NCI-H1092 (cell line): ENCODE data around the gene BRK1.
"Not testable (repeated sequence)": the region's sequence is repeated elsewhere in the genome, so short reads cannot be mapped to it uniquely, and the experiment has no call there.

Experiments
- DNase-seq: peaks from one replicate; lab custom pipeline; 2025; lab: John Stamatoyannopoulos, UW

The BRK1 gene

DNA sequence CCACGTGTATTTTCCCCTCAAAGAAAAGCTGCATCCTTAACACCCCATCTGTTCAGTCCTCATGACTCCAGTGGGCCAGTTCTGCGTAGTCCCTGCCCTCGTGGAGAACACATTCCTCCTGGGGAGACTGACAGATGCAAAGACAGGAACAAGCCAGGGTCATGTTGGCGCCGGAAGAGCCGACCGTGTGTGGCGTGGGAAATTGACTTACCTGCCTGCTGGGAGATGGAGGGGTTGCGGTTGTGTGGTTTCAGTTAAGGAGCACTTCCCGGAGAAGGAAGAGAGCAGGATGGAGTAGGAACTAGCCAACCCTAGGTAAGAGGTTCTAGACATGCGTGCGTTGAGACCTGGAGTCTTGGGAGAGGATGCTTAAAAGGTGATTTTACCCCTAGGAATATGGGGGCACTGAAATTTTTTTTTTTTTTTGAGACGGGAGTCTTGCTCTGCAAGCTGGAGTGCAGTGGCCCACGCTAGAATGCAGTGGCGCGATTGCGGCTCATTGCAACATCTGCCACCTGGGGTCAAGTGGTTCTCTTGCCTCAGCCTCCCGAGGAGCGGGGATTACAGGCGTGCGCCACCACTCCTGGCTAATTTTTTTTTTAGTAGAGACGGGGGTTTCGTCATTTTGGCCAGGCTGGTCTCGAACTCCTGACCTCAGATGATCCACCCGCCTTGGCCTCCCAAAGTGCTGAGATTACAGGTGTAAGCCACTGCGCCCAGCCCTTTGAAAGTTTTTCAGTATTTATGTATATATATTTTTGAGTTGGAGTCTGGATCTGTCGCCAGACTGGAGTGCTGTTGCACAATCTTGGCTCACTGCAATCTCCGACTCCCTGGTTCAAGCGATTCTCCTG lies 27.5 kb downstream of the BRK1 start:
- no peak for DNase-seq

GRCh38 chr3:10145685-10146084 lies 30.2 kb downstream of the BRK1 start:
- no peak for DNase-seq

DNA sequence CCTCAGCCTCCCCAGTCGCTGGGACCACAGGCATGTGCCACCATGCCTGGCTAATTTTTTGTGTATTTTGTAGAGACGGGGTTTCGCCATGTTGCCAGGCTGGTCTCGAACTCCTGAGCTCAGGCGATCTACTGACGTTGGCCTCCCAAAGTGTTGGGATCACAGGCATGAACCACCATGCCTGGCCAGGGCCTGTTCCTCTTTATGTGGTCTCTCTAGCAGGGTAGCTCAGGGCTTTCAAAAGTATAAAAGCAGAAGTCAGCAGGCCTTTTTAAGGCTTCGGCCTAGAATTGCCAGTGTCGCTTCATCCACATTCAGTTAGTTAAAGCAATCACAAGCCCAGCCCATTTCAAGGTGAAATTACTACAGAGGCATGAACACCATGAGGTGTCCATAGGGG lies 33.8 kb downstream of the BRK1 start:
- no peak for DNase-seq

DNA sequence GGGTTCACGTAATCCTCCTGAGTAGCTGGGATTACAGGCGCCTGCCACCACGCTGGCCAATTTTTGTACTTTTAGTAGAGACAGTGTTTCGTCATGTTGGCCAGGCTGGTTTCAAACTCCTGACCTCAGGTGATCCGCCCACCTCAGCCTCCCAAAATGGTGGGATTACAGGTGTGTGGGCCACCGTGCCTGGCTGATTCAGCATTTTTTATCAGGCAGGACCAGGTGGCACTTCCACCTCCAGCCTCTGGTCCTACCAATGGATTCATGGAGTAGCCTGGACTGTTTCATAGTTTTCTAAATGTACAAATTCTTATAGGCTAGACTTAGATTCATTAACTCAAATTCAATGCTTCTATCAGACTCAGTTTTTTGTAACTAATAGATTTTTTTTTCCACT lies 35.5 kb downstream of the BRK1 start:
- DNase-seq: no peak

- no peak for DNase-seq
Observed at GRCh38 chr3:10154335-10155122, 39.1 kb downstream of the BRK1 start.

GRCh38 chr3:10155123-10155472 lies 39.6 kb downstream of the BRK1 start:
- DNase-seq: no peak

DNA sequence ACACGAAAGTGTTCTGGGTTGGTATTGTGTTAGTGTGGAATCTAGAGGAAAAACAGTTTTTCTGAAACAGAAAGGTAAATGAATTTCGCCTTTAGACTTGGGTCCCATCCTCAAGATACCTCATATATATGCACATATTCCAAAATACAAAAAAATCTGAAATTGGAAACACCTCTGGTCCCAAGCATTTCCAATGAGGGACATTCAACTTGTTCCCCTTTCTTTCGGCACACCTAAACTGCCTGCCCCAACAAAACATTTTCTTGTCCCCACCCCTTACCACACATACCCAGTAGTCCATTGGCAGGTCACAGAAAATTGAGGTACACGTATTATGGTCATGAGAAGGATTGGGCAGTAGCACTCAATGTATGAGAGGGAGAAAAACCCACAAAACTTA lies 40.2 kb downstream of the BRK1 start:
- no peak for DNase-seq

- no peak for DNase-seq
Observed at GRCh38 chr3:10157031-10157430, 41.6 kb downstream of the BRK1 start.

DNA sequence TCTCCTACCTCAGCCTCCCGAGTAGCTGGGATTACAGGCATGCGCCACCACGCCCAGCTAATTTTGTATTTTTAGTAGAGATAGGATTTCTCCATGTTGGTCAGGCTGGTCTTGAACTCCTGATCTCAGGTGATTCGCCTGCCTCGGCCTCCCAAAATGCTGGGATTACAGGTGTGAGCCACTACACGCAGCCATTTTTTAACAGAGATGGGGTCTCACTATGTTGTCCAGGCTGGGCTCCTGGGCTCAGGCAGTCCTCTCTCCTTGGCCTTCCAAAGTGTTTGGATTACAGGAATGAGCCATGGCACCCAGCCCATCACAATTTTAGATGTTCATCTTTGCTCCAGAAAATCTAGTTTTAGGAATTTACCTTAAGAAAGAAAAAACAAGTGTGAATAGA lies 43.1 kb downstream of the BRK1 start:
- not testable (repeated sequence) for DNase-seq

DNA sequence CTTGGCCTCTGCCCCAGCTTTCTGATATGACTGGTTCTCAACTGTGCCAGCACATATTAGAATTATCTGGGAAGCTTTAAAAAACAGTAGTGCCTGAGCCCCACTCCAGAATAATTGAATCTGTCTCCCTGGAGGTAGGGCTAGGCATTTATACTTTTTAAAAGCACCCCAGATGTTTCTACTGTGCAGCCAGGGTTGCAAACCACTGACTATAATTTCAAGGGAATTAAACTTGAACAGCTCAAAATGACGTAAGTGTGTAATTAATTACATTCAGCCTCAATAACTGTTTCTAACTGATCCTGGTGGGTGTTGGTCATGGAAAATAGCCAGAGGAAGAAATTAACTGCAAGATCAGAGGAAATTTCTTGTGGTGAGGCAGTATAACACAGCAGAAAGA lies 44.9 kb downstream of the BRK1 start:
- DNase-seq: no peak

DNA sequence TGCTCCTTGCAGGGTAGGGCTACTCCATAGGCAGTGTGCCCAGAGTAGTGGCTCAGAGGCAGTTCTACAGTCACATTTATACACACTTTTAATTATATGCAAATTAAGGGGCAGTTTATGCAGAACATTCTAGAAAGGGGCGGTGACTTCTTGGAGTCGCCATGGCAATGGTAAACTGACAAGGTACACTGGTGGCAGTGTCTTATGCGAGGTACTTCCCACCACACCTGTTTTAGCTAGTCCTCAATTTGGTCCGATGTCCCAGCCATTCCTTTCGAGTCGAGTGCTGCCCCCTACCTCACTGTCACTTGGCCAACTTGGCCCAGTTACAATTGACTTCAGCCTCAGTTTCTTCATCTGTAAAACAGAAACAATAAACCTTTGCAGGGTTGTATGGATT lies 45.5 kb downstream of the BRK1 start:
- DNase-seq: no peak

GRCh38 chr3:10162185-10162584 lies 46.7 kb downstream of the BRK1 start:
- DNase-seq: no peak

DNA sequence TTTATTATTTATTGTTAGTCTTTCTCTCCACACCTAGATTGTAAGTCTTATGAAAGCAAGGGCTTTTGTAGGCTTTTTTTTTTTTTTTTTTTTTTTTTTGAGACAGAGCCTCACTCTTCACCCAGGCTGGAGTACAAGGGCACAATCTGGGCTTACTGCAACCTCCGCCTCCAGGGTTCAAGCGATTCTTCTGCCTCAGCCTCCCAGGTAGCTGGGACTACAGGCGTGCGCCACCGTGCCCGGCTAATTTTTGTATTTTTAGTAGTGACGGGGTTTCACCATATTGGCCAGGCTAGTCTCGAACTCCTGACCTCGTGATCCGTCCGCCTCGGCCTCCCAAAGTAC lies 48.7 kb downstream of the BRK1 start:
- not testable (repeated sequence) for DNase-seq

DNA sequence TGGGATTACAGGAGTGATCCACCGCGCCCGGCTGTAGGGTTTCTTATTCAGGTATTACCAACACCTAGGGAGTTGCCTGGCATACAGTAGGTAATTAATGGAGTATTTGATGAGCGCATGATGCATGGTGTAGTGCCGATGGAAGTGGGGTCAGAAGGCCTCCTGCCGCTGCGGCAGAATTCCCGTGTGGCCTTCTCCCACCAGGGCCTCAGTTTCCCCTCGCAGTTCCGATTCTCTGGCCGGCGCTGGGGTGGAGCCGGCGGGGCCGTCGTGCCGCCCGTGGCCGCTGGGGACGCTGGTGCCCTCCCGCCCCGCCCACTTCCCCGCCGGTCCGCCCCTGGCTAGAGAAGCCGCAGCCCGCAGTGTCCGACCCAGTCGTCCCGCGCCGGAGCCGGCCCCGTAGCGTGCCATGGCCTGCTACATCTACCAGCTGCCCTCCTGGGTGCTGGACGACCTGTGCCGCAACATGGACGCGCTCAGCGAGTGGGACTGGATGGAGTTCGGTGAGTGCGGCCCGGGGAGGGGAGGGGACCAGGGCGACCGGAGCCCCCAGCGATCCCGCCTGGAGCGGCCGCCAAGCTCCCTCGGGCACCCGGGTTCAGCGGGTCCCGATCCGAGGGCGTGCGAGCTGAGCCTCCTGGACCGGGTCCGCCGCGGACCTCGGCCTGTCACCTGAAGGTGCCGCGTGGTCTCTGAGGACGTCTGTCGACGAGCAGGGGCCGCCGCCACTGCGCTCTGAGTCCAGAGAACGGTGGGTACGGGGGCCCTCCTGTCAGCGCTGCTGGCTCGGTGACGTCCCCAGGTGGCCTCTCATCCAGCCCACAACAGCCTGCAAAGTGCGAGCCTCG lies 49.3 kb downstream of the BRK1 start, which contains the start of gene IRAK2:
IRAK2 (plus strand) TSS at position 374 of the 848 bp plus-strand sequence; CDS start at position 410, 36 bp downstream.
- no peak for DNase-seq

DNA sequence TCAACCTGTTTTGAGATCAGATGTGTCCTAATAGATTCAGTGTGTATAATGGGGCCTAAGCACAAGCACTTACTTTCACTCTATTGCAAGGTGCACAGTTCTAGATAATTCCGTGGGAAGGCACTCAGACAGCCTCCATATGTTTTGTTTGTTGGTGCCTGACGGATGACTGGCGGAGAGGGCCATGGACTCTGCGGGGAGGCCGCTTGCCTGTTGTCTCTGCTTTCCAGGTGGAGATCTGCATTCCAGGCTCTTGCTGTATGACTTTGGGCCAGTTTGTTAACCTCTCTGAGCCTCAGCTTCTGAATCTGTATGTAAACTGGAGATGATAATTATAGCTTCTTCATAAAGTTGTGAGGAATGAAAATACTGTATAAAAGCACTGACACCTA lies 50.7 kb downstream of the BRK1 start:
- DNase-seq: no peak

DNA sequence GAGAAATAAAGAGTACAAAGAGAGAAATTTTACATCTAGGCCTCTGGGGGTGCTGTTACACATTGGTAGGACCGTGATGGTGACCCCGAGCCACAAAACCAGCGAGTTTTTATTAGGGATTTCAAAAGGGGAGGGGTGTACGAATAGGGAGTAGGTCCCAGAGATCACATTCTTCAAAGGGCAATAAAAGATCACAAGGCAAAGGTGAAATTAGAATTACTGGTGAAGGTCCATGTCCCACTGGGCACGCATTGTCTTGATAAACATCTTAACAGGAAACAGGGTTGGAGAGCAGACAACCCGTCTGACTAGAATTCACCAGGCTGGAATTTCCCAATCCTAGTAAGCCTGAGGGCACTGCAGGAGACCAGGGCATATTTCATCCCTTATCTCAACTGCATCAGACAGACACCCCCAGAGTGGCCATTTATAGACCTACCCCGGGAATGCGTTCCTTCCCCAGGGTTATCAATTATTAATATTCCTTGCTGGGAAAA lies 53.6 kb downstream of the BRK1 start:
- DNase-seq: no peak

DNA sequence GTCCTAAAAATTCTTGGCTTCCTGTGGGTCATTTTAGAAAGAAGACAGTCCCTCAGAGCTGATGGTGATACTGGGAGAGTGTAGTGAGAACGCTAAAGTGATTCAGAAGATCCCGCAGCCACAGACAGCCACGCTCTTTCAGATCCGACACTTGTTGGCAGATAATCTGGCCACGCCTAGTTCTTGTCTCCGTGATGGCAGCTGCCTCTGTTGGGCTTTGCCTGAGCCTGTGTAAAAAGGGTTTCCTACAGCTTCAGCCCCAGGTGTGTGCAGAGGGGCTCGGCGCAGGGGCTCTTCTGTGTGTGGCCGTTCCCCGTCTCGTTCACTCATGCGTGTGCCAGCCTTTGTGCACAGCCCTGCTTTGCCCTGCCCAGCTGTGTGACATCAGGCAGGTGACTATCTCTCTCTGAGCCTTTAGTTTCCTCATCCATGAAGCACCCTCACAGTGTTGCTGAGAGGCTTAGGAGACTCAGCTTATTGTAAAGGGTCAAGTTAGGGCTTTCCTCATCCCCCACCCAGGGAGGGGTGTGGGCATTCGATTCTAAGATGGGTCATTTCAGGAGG lies 55.5 kb downstream of the BRK1 start:
- no peak for DNase-seq

GRCh38 chr3:10173095-10173925 lies 57.8 kb downstream of the BRK1 start:
- no peak for DNase-seq

DNA sequence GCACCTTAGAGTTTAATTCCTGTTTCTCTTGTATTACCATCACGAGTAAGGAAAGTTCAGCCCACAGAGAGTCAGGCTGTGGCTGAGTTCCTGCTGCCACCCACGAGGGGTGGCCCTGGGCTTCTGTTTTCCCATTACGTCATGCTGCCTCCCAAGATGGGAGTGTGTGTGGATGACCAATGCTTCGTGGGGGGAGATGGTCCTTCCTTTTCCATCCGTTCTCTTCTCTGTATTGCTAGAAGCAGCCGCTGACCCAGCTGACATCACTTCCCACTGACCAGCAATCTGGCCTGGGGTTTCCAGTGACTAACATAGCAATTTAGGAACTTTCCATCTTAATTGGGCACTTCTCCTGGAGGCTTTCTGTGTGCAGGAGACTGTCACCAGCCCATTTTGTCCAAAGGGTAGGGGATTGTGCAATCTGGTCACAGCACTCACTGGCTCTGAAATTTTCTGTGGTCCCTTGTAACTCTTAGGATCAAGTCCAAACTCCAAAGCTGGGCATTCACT lies 58.5 kb downstream of the BRK1 start:
- no peak for DNase-seq

DNA sequence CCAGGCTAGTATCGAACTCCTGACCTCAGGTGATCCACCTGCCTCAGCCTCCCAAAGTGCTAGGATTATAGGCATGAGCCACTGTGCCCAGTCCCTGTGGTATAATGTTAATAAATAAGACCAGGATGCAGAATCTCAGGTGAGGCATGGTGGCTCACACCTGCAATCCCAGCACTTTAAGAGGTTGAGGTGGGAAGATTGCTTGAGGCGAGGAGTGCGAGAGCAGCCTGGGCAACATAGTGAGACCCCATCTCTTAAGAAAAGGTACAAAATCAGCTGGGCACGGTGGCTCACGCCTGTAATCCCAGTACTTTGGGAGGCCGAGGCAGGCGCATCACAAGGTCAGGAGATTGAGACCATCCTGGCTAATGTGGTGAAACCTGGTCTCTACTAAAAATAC lies 59.9 kb downstream of the BRK1 start:
- DNase-seq: not testable (repeated sequence)

DNA sequence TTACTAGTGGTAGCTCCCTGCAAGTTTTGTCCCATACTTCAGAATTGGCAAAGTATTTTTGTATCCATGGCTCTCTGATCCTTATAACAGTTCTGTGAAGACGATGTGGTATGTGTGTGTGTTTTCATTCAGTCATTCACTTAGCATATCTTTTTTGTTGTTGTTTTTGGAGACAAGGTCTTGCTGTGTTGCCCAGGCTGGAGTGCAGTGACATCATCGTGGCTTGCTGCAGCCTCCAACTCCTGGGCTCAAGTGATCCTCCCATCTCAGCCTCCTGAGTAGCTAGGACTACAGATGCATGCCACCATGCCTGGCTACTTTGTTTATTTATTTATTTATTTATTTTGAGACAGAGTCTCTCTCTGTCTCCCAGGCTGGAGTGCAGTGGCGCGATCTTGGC lies 60.7 kb downstream of the BRK1 start:
- DNase-seq: not testable (repeated sequence)
